ENCODE measurements around the gene UCP2.

DNA sequence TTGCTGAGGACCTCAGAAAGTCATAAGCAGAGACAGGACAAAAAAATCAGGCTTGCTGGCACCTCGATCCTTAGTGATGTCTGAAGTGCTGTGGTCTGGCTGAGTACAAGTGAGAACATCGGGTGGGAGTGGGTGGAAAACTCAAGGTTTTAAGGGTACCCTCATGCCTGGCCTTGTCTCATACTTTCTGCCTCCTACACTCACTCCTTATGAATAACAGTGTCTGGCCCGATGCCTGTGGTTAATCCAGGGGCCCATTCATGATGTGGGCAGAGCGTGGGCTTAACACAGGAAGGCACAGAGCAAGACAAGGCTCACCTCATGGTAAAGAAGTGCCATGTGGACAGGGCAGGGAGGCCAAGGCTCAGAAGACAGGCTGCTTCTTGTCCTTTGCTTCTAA, 37.2 kb upstream of the UCP2 start:
- TF ChIP-seq, protein P1, sequence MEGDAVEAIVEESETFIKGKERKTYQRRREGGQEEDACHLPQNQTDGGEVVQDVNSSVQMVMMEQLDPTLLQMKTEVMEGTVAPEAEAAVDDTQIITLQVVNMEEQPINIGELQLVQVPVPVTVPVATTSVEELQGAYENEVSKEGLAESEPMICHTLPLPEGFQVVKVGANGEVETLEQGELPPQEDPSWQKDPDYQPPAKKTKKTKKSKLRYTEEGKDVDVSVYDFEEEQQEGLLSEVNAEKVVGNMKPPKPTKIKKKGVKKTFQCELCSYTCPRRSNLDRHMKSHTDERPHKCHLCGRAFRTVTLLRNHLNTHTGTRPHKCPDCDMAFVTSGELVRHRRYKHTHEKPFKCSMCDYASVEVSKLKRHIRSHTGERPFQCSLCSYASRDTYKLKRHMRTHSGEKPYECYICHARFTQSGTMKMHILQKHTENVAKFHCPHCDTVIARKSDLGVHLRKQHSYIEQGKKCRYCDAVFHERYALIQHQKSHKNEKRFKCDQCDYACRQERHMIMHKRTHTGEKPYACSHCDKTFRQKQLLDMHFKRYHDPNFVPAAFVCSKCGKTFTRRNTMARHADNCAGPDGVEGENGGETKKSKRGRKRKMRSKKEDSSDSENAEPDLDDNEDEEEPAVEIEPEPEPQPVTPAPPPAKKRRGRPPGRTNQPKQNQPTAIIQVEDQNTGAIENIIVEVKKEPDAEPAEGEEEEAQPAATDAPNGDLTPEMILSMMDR (IDR thresholded peaks at IDR 0.05): no peak
- no peak for TF ChIP-seq POLR2A (IDR thresholded peaks at IDR 0.05)
- no peak for TF ChIP-seq EP300 (IDR thresholded peaks at IDR 0.05)
